SK-N-SH (cell line): Measurements from ENCODE around the gene PKNOX2.

Experiments used
- FOXM1 ChIP-seq: IDR thresholded peaks from 2 replicates; pipeline ENCODE4 v1.4.0; 2012; ENCODE audit warnings: low read depth, mild to moderate bottlenecking
- JUND ChIP-seq: IDR thresholded peaks from 2 replicates; pipeline ENCODE4 v1.4.0; 2012
- MAX ChIP-seq: IDR thresholded peaks from 2 replicates; pipeline ENCODE4 v1.4.0; 2012; ENCODE audit warnings: low read depth
- POLR2AphosphoS5 ChIP-seq: IDR thresholded peaks from 2 replicates; pipeline ENCODE4 v1.6.1; 2012; ENCODE audit warnings: low read depth, low read length
- SMC3 ChIP-seq: IDR thresholded peaks from 2 replicates; pipeline ENCODE4 v1.6.1; 2012; ENCODE audit warnings: low read depth, low read length, improper control_type of control experiment
- TAF1 ChIP-seq: IDR thresholded peaks from 2 replicates; pipeline ENCODE4 v1.6.1; 2012; ENCODE audit warnings: low read depth, mild to moderate bottlenecking, low read length, moderate library complexity, borderline replicate concordance
- TCF12 ChIP-seq: IDR thresholded peaks from 2 replicates; pipeline ENCODE4 v1.4.0; 2012
- TF ChIP-seq, protein P1 (sequence below): fragments of 150-350 bp; IDR thresholded peaks from 2 replicates; pipeline ENCODE4 v1.6.1; 2017; ENCODE audit warnings: antibody characterized with exemption, low read length, low read depth, borderline replicate concordance

- TF ChIP-seq JUND (no peak), TAF1 (no peak), POLR2AphosphoS5 (no peak), TCF12 (no peak), MAX (no peak), FOXM1 (no peak), SMC3 (no peak)
- TF ChIP-seq, protein P1, sequence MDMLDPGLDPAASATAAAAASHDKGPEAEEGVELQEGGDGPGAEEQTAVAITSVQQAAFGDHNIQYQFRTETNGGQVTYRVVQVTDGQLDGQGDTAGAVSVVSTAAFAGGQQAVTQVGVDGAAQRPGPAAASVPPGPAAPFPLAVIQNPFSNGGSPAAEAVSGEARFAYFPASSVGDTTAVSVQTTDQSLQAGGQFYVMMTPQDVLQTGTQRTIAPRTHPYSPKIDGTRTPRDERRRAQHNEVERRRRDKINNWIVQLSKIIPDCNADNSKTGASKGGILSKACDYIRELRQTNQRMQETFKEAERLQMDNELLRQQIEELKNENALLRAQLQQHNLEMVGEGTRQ, result no peak
Measured at GRCh38 chr11:125348141-125348651, 183.6 kb downstream of the PKNOX2 start.
